HEK293 (cell line): ENCODE measurements around the gene NGF.

Experiments
- BCL11B ChIP-seq: fragments of 450-650 bp; formaldehyde crosslinking; IDR thresholded peaks from 2 replicates; pipeline ENCODE4 v1.5.1; 2016; ENCODE audit warnings: low read depth, missing biosample characterization, missing genetic modification characterization
- TCF7L2 ChIP-seq: IDR thresholded peaks from 2 replicates; pipeline ENCODE4 v1.6.1; 2011; ENCODE audit warnings: low read depth, mild to moderate bottlenecking, inconsistent platforms, low read length, moderate library complexity, borderline replicate concordance
- YY1 ChIP-seq: fragments of 450-650 bp; formaldehyde crosslinking; IDR thresholded peaks from 2 replicates; pipeline ENCODE4 v1.5.1; 2018; ENCODE audit warnings: missing biosample characterization, missing genetic modification characterization
- ZEB2 ChIP-seq: fragments of 450-650 bp; formaldehyde crosslinking; IDR thresholded peaks from 2 replicates; pipeline ENCODE4 v1.5.1; 2016; ENCODE audit warnings: missing biosample characterization, missing genetic modification characterization
- ZNF140 ChIP-seq: fragments of 450-650 bp; formaldehyde crosslinking; IDR thresholded peaks from 2 replicates; pipeline ENCODE4 v1.5.1; 2016; ENCODE audit warnings: missing biosample characterization, missing genetic modification characterization
- ZNF350 ChIP-seq: fragments of 450-650 bp; formaldehyde crosslinking; IDR thresholded peaks from 2 replicates; pipeline ENCODE4 v1.5.0; 2017; ENCODE audit warnings: missing biosample characterization, mild to moderate bottlenecking, missing genetic modification characterization
- ZNF518A ChIP-seq: fragments of 450-650 bp; formaldehyde crosslinking; conservative IDR thresholded peaks from 2 replicates; pipeline ENCODE4 v1.5.1; 2016; ENCODE audit warnings: low read depth, missing biosample characterization, missing genetic modification characterization
- ZNF555 ChIP-seq: fragments of 450-650 bp; formaldehyde crosslinking; conservative IDR thresholded peaks from 2 replicates; pipeline ENCODE4 v1.5.1; 2017; ENCODE audit warnings: missing biosample characterization, mild to moderate bottlenecking, missing genetic modification characterization, inconsistent platforms
- ZNF560 ChIP-seq: fragments of 450-650 bp; formaldehyde crosslinking; IDR thresholded peaks from 2 replicates; pipeline ENCODE4 v1.5.1; 2017; ENCODE audit warnings: missing biosample characterization, missing genetic modification characterization, borderline replicate concordance
- ZNF580 ChIP-seq: fragments of 450-650 bp; formaldehyde crosslinking; IDR thresholded peaks from 2 replicates; pipeline ENCODE4 v1.5.1; 2016; ENCODE audit warnings: missing biosample characterization, missing genetic modification characterization
- ZSCAN4 ChIP-seq: fragments of 450-650 bp; formaldehyde crosslinking; IDR thresholded peaks from 2 replicates; pipeline ENCODE4 v1.5.1; 2017; ENCODE audit warnings: missing biosample characterization, missing genetic modification characterization
- TF ChIP-seq, protein P1 (sequence below): fragments of 450-650 bp; formaldehyde crosslinking; IDR thresholded peaks from 2 replicates; pipeline ENCODE4 v1.5.1; 2016; ENCODE audit warnings: missing biosample characterization, missing genetic modification characterization

DNA sequence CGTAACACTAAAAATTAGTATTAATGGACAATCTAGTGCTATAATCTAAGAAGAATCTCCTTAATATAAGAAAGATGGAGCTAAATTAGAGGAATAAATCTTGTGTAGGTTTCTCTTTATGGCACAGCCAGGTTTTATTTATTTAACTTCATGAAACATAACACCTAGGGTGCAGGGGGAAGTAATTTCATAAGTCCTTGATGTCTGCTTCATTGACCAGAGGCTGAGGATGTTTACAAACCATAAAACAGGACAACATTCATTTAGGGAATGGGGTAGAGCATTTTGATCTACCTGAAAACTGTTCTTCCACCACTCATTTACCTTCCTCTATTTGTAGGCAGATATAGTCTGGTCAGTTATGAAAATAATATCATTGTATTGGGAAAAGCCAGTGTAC is 95.5 kb downstream of the NGF start:
- TF ChIP-seq, protein P1, sequence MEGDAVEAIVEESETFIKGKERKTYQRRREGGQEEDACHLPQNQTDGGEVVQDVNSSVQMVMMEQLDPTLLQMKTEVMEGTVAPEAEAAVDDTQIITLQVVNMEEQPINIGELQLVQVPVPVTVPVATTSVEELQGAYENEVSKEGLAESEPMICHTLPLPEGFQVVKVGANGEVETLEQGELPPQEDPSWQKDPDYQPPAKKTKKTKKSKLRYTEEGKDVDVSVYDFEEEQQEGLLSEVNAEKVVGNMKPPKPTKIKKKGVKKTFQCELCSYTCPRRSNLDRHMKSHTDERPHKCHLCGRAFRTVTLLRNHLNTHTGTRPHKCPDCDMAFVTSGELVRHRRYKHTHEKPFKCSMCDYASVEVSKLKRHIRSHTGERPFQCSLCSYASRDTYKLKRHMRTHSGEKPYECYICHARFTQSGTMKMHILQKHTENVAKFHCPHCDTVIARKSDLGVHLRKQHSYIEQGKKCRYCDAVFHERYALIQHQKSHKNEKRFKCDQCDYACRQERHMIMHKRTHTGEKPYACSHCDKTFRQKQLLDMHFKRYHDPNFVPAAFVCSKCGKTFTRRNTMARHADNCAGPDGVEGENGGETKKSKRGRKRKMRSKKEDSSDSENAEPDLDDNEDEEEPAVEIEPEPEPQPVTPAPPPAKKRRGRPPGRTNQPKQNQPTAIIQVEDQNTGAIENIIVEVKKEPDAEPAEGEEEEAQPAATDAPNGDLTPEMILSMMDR: no peak
- no peak for TF ChIP-seq ZNF140
- TF ChIP-seq ZEB2 (tag by site-specific recombination): no peak
- TF ChIP-seq ZSCAN4: no peak
- no peak for TF ChIP-seq ZNF580 (tag by site-specific recombination)
- no peak for TF ChIP-seq TCF7L2
- TF ChIP-seq YY1 (tag by site-specific recombination): no peak
- TF ChIP-seq BCL11B: no peak
- no peak for TF ChIP-seq ZNF555 (tag by site-specific recombination)
- TF ChIP-seq ZNF350 (tag by site-specific recombination): no peak
- no peak for TF ChIP-seq ZNF518A (tag by site-specific recombination)
- TF ChIP-seq ZNF560: no peak
